ENCODE measurements around the gene GPRC5B. TPM values are rescaled to one million over a fixed set of nuclear protein-coding genes. Genes with fewer than 3 reads are reported as not detected.

GPRC5B gene
- total and polyA plus RNA-seq, 2 donors (not counting 1 experiment from before 2014, with no cell fraction given), result 4.3 to 4.5 TPM

- Histone ChIP-seq H3K9ac (ENCODE audit: insufficient read depth, low read length) (no peak overlapping the region), H3K4me1 (ENCODE audit: control insufficient read depth, extremely low read depth, insufficient read depth, low read length) (no peaks in the 10 kb centered on the region), H4K20me1 (ENCODE audit: control insufficient read depth, extremely low read depth, insufficient read depth, low read length) (no peaks in the 10 kb centered on the region), H3K4me2 (ENCODE audit: extremely low read depth, insufficient read depth, low read length) (no peak overlapping the region), H3K27me3 (ENCODE audit: control insufficient read depth, insufficient read depth, low read length) (no peaks in the 10 kb centered on the region), H3K27ac (ENCODE audit: insufficient read depth, low read length) (no peak overlapping the region), H3K36me3 (ENCODE audit: control insufficient read depth, insufficient read depth, low read length) (no peaks in the 10 kb centered on the region), H3K79me2 (ENCODE audit: control insufficient read depth, insufficient read depth, low read length) (no peaks in the 10 kb centered on the region), H2AFZ (ENCODE audit: low read length) (no peak overlapping the region), H3K4me3 (replicated peaks in 1 of 4; ENCODE audit: control extremely low read depth in 1 of 4, insufficient read depth in 1 of 4, low read depth in 3 of 4, low read length in 4 of 4) (no peak overlapping the region), H3K9me3 (ENCODE audit: control insufficient read depth, insufficient read depth, low read depth, low read length) (no peaks in the 10 kb centered on the region)
- no peak for DNase-seq (ENCODE audit: low read depth in 2 of 2)
- TF ChIP-seq CTCF (conservative IDR thresholded peaks at IDR 0.05 in 1 of 2, IDR thresholded peaks at IDR 0.05 in 1 of 2; ENCODE audit: low read depth in 1 of 2, low read length in 2 of 2), result no peak
- TF ChIP-seq EZH2 (IDR thresholded peaks at IDR 0.05; ENCODE audit: low read length, missing control alignments), result no peak
Observed at GRCh38 chr16:19861811-19862327, 22.8 kb downstream of the GPRC5B start.

GRCh38 chr16:19861133-19861532 is 23.5 kb downstream of the GPRC5B start:
- no peak for DNase-seq (ENCODE audit: low read depth in 2 of 2)
- H2AFZ ChIP-seq (ENCODE audit: low read length), result no peak overlapping the region
- H3K9me3 ChIP-seq (ENCODE audit: control insufficient read depth, insufficient read depth, low read depth, low read length), result no peaks in the 10 kb centered on the region
- H3K4me3 ChIP-seq (replicated peaks in 1 of 4; ENCODE audit: control extremely low read depth in 1 of 4, insufficient read depth in 1 of 4, low read depth in 3 of 4, low read length in 4 of 4), result no peak overlapping the region
- H3K79me2 ChIP-seq (ENCODE audit: control insufficient read depth, insufficient read depth, low read length), result no peaks in the 10 kb centered on the region
- TF ChIP-seq CTCF (conservative IDR thresholded peaks at IDR 0.05 in 1 of 2, IDR thresholded peaks at IDR 0.05 in 1 of 2; ENCODE audit: low read depth in 1 of 2, low read length in 2 of 2) (no peak), EZH2 (IDR thresholded peaks at IDR 0.05; ENCODE audit: low read length, missing control alignments) (no peak)
- no peaks in the 10 kb centered on the region for H3K36me3 ChIP-seq (ENCODE audit: control insufficient read depth, insufficient read depth, low read length)
- no peak overlapping the region for H3K9ac ChIP-seq (ENCODE audit: insufficient read depth, low read length)
- H3K27me3 ChIP-seq (ENCODE audit: control insufficient read depth, insufficient read depth, low read length), result no peaks in the 10 kb centered on the region
- no peaks in the 10 kb centered on the region for H3K4me1 ChIP-seq (ENCODE audit: control insufficient read depth, extremely low read depth, insufficient read depth, low read length)
- H4K20me1 ChIP-seq (ENCODE audit: control insufficient read depth, extremely low read depth, insufficient read depth, low read length), result no peaks in the 10 kb centered on the region
- no peak overlapping the region for H3K4me2 ChIP-seq (ENCODE audit: extremely low read depth, insufficient read depth, low read length)
- no peak overlapping the region for H3K27ac ChIP-seq (ENCODE audit: insufficient read depth, low read length)

- Histone ChIP-seq H3K9me3 (ENCODE audit: control insufficient read depth, insufficient read depth, low read depth, low read length) (no peaks in the 10 kb centered on the region), H2AFZ (ENCODE audit: low read length) (no peak overlapping the region), H4K20me1 (ENCODE audit: control insufficient read depth, extremely low read depth, insufficient read depth, low read length) (no peaks in the 10 kb centered on the region), H3K4me3 (replicated peaks in 1 of 4; ENCODE audit: control extremely low read depth in 1 of 4, insufficient read depth in 1 of 4, low read depth in 3 of 4, low read length in 4 of 4) (no peak overlapping the region), H3K27me3 (ENCODE audit: control insufficient read depth, insufficient read depth, low read length) (no peaks in the 10 kb centered on the region), H3K27ac (ENCODE audit: insufficient read depth, low read length) (no peak overlapping the region), H3K4me2 (ENCODE audit: extremely low read depth, insufficient read depth, low read length) (no peak overlapping the region), H3K4me1 (ENCODE audit: control insufficient read depth, extremely low read depth, insufficient read depth, low read length) (no peaks in the 10 kb centered on the region), H3K36me3 (ENCODE audit: control insufficient read depth, insufficient read depth, low read length) (no peaks in the 10 kb centered on the region), H3K9ac (ENCODE audit: insufficient read depth, low read length) (no peak overlapping the region), H3K79me2 (ENCODE audit: control insufficient read depth, insufficient read depth, low read length) (no peaks in the 10 kb centered on the region)
- DNase-seq (ENCODE audit: low read depth in 2 of 2), result peak; percentile 8 to 96
- TF ChIP-seq EZH2 (IDR thresholded peaks at IDR 0.05; ENCODE audit: low read length, missing control alignments), result no peak
- TF ChIP-seq CTCF (conservative IDR thresholded peaks at IDR 0.05 in 1 of 2, IDR thresholded peaks at IDR 0.05 in 1 of 2; ENCODE audit: low read depth in 1 of 2, low read length in 2 of 2), result no peak
Observed at GRCh38 chr16:19860166-19861041, 24.2 kb downstream of the GPRC5B start.
